Measurements from ENCODE around the gene COL18A1.

COL18A1 gene

DNA sequence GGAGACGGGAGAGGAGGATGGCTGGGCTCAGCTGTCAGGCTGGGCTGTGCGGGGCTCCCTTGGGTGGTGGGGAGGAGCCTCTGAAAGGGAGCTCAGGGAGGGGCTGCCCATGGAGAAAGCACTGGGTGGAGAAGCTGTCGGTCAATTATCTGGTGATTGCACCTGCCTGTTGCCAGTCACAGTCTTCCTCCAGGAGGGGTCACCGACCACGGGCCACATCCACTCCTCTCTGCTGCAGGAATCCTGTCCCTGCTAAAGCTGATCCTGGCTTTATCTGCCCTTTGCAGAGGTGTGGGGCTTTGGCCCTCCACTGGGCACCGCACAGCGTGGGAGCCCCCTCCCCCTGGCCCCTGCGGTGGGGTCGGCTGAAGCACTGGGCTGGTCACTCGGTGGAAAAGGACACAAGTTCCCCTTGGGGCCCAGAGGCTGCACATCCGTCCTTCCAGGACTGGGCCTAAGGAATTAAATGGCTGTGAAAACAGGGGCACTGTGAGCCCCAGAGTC, 21.8 kb upstream of the COL18A1 start:
- DNase-seq (ENCODE audit: low read depth): no peak

DNA sequence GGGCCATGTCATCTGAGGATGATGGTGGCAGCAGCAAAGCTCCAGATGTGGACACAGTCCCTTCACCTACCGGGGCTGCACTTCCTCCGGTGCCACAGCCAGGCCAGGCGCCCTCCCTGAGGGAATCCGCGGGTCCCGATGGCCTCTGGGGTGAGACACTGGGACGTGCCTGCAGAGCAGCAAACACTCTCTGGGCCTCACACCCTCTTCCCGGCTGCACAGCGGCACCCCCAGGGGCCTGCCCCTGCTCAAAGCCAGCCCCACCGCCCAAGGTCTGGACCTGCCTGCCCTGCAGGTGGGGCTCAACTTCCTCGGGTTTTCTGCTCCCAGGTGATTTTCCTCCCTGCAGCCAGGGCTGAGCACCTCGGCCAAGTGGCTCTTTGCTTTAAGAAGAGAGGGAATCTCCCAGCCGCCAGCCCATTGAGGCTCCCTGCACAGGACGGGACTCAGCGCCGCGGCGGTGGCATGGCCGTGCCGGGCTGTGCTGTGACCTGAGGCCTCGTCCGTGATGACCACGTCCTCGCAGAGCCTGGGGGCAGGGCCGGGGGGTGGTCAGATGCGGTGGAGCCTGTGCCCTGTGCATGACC, 21.3 kb upstream of the COL18A1 start:
- DNase-seq (ENCODE audit: low read depth): no peak

DNA sequence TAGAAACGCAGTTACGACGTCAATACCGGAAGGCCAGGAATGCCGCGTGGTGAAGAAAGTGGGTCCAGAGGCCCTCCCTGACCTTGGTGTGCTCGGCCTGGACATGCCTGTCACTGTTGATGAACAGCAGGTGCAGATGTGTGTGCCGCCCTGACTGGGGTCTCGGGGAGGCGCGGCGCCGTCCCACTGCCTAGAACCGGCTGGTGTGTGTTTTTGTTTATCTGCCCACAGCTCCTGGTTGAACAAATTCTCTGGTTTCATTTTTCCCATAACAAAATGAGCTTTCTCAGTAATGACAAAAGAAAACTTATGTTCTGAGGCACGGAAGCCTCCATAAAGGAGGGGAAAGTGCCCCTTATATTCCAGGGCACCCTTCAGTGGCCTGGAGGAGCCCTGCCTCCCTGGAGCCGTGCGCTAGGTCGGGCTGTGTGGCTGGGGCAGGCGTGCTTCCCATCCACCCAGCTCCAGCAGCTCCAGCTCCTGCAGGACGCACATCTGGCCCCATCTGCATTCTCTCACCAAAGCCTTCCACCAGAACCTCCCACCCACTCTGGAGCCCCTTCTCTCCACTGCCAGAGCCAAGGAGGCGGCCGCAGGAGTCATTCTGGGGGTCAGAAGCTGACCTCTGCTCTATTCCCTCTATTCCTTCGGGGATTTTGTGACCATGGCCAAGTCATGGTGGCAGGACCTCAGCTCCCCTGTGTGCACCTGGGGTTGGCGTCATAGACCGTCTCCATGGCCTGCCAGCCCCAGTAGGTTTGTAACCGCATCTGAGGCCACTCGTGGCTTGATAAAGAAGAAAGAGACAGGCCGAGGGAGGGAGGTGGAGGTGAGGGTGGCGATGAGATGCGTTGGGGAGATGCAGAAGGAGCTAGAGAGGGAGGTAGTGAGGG, 20.1 kb upstream of the COL18A1 start:
- no peak for DNase-seq (ENCODE audit: low read depth)

DNA sequence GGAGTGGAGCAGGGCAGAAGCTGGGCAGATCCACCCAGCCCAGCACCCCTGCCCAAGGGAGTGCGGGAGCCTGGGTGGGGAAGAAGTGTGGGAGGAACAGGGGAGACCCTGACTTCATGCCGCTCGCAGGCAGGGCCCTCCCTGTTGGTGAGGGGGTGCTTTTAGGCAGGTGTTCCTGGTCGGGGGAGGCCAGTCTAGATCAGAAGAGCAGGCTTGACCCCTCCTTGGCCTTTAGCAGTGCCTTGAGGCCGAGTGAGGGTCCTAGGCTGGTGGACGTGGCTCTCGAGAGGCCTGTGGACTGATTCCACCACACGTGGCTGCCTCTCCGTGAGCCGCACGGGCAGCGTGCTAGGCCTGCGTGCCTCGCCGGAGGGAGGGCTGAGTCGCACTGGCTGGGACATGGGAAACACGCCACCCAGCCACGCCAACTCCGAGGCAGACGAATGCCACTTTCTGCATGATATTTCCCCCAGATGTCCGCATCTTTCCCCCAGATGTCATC, 19.4 kb upstream of the COL18A1 start:
- DNase-seq (ENCODE audit: low read depth): no peak

DNA sequence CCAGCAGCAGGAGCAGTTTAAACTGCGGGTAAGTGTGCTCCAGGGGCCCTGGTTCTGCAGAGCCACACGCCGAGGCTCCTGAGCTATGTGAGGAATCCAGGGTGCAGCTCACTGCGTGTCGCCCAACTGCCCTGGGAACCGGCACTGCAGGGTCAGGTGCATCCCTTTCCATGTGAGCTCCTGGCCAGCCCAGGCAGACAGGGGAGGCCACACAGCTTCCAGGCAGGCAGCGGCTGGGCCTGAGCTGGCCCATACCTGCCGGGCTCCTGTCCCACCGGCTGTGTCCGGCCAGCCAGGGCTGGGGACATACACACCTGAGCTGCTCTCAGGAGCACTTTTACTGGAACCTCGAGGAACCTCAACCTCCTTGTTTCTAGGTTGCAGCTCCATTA, 18.6 kb upstream of the COL18A1 start:
- DNase-seq (ENCODE audit: low read depth): no peak

DNA sequence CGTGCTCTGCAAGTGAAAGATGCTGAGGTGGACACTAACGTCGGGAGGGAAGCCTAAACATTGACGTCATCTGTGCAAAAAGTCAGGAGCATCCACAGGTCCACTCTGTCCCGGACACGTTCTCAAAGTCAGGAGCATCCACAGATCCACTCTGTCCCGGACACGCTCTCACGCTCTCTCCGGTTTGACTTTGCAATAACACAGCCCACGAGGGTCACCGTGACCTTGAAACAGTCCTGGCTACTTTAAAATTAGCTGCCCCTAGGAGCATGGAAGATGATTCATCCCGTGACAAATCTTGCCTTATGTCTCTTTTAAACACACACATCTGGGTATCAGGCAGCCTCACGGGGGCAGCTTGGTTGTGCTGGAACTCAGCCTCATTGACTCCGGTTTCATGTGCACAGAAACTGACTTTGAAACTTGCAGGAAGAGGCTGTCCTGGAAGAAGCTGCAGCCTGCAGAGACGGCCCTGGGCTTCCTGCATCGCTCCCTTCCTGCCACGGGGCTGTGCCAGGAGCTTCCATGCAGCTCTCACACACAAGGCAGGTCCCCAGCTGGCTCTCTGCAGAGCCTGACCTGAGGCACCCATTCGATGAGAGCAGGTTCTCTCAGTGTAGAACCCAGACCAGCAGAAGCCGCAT, 18.1 kb upstream of the COL18A1 start:
- DNase-seq (ENCODE audit: low read depth): no peak

DNA sequence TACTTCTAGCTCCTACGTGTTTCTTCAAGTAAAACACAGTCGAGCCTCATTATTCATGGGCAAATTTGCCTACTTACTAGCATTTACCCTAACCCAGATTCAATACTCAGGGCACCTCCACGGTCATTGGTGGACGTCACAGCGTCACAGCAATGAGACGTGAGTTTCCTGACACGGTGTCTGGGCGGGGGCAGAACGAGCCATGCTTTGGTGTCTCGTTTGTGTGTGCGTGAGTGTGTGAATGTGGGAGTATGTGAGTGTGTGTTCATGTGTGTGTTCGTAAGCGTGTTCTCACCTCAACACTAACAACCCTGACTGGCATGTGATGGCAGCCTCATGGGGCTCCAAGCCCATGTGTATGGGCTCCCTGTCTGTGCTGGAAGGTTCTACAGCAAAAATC, 17.5 kb upstream of the COL18A1 start:
- no peak for DNase-seq (ENCODE audit: low read depth)

DNA sequence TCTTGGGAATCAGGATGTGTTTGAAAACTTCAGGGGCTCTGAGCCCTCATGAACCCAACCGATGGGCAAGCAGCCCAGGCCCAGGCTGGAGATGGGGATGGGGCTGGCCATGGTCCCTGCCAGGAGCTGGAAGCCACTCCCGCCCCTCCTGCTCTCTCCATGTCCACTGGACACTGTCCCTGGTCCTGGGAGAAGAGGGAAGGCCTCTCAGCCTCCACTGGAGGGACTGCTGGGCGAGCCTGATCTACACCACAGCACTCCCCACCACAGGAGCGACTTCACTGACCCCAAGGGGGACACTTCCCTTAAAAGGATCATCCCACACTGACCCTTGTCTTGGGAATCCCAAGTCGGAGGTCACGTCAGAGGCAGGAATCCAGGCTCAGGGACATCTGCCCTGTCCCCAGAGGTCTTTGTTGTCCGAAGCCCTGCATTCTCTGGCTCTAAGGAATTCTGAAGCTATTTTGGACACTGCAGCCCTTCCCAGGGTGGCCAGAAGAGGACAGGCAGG, 16.9 kb upstream of the COL18A1 start:
- no peak for DNase-seq (ENCODE audit: low read depth)

DNA sequence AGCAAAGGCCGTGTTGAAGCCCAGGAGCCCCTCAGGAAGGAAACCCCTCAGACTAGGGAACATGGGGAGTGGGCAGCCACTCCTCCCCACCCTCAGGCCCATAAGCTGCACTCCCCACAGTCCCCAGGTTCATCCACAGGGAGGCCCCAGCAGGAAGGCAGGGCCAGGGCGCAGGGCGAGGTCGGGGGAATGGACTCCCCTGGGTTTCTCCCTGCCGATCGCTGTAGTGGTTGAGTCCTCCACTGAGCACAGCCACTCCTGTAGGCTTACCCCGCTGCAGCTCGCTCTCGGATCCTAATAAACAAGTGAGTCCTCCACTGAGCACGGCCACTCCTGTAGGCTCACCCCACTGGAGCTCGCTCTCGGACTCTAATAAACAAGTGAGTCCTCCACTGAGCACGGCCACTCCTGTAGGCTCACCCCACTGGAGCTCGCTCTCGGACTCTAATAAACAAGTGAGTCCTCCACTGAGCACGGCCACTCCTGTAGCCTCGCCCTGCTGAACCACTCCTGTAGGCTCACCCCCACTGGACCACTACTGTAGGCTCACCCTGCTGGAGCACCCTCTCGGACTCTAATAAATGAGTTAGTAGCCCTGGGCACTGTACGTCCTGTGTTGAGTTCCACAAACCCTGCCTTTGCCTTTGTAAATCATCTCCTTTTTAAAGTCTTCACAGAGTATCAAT, 16.2 kb upstream of the COL18A1 start:
- no peak for DNase-seq (ENCODE audit: low read depth)

DNA sequence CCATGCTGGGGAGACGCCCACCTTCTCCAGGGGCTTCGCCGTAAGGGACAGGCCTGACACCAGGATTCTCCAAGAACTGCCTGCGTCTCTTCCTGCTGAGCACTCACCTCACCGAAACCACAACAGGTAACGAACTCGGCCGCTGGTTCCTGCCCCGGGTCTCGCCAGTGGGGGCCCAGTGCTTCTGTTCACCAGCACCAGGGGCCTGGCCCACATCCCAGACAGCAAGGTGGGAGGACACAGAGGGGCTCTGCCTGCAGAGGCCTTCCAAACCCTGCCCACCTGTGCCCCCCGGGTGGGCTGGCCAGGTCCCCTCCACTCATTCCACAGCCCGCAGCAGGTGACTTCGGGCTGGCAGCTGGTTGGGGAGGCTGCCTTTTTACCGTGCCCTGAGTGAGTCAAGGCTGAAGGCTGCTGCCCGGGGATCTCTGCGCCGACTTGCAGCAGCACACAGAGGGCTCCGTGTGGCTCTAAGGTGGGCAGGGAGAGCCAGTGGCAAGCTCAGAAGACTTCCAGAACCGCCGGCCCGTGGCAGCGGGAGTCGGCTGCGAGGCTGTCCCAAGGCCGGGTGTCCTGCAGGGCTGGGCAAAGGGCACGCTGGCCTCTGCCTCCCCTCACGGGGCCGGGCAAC, 14.7 kb upstream of the COL18A1 start:
- no peak for DNase-seq (ENCODE audit: low read depth)

DNA sequence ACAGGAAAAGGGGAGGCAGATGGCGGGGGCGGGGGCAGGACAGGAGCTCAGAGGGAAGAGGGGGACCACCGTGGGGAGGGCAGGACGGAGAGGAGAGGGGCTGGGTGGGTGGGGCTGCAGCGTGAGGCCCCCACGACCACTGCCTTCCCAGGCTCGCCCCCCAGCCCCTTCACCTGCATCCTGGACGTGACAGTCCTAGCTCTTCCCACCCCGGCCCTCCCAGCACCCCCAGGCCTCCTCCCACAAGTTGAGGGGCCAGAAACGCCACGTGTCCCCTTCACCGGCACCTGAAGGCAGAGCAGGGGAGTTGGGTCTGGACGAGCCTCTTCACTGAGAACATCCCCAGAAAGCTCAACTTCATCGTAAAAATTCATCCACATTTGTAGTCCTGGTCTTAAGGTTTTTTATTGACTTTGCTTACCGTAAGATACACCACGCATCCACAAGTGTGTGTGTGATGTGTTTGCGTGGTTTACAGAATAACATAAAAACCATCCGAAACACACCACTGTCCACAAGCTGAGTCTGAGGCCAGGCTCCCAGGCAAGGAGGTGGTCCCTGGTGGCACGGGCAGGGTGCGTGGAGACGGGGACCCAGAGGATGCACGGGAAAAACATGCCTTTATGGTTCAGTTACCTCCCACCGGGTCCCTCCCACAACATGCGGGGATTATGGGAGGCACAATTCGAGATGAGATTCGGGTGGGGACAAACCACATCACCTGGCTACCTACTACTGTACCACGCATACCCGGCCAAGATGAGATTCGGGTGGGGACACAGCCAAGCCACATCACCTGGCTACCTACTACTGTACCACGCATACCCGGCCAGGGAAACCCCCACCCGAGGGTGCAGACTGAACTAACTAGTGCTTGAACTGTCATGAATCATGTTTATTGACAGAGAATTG, 13.9 kb upstream of the COL18A1 start:
- no peak for DNase-seq (ENCODE audit: low read depth)

DNA sequence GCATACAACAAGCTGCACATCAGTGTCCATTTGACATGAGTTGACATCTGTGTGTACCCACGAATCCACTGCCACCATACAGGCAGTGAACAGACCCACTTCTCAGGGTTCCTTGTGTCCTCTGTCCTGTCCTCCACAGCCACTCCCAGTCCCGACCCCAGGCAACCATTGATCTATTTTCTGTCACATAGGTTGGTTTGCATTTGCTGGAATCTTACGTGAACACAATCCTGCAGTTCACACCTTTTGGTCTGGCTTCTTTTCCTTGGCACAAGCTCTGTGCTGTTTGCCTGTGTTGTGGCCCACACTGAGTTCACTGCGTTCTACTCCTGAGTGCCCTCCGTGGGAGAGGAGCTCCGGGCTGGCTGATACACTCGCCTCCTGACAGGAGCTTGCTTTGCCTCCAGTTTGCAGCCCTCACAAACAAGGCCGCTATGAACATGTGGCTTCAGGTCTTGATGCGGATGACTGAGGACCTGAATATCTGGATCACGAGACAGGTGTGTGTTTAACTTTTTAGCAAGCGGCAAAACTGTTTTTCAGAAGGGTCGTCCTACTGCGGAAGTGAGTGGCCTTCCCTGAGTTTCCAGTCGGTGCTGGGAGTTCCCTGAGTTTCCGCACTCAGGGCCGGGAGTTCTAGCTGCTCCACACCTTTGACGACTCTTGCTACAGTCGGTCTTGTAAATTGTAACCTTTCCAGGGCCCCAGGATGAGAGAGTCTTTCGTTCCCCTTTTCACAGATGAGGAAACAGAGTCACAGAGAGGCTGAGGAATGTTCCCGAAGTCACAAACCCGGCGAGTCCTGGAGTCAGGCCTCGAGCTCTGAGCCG, 13.0 kb upstream of the COL18A1 start:
- no peak for DNase-seq (ENCODE audit: low read depth)

DNA sequence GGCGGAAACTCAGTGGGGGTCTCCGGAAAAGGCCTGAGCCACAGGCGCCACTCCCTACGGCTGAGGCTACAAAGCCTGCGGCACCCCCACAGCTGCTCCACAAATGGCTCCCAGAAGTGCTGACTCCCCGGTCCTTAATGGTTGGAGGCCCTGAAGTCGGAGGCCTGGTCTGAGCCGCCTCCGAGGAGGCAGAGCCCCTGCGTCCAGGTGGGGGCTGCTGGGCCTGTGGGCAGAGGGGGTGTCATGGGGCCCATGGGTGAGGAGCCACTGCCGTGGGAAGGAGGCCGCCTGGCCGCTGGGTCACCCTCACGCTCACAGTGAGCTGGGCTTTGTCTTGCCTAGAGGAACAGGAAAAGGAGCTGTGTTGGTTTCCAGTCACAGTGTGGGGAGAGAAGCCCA, 12.4 kb upstream of the COL18A1 start:
- no peak for DNase-seq (ENCODE audit: low read depth)

DNA sequence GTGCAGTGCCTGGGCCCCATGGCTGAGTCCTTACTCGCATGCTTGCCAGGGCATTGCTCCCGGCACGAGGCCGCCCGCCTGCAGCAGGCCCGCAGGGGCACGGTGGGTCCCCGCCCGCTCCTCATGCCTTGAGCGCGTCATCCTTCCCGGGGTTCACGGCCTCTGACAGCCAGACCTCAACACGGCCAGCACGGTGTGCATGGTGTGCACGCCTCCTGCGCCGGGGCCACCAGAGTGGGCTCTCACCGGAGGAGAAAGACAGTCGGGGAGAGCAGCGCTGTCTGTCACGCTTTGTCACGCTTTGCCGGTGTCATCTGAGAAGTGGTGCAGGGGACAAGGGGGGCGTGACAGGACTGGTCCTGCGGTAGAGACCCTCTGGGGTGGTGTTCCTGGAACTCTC, 11.9 kb upstream of the COL18A1 start:
- DNase-seq (ENCODE audit: low read depth): no peak

DNA sequence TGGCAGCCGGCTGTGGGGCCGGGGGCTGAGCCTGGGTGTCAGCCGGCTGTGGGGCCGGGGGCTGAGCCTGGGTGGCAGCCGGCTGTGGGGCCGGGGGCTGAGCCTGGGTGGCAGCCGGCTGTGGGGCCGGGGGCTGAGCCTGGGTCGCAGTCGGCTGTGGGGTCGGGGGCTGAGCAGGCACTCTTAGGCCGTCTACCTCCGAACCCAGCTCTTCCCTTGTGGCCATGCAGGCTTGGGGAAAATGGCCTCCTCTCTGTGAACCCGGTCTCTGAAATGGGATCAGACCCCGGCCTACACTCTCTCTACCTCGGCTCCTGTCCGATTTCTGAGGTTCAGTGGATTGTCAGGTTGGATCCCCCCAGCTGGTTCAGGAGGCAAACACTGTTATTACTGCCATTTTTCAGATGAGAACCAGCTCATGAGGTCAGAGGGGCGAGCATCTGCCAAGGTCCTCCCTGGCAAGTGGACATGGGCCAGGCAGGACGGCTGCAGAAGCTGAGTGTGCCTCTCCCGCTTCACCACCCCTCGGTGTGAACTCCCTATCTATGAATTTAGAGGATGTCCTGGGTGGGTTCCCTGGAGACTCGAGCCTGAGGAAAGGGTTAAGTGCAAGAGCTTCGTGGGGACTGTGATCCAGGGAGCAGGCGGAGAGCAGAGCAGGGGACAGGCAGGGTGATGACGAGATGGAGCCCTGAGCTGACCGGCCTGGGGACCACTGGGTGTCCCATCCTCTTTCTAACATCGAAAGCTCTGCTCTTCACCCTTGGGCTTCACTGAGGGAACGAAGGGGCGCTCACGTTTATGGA, 10.9 kb upstream of the COL18A1 start:
- DNase-seq (ENCODE audit: low read depth): no peak

DNA sequence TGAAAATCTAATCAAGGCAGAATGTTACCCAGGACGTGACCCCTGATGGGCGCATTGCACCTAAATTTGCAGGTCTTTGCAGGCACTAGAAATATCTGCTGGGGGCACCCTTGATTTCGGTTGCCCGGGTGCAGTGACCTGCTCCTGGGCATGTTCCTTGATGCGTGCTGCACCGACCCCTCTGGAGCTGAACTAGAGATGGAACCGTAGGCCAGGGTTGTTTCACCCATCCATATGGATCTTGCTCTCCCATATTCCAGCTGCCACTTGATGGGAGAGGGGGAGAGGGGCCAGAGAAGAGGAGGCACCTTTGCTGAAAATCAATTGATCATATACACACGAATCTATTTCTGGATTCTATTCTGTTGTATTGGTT, 8.4 kb upstream of the COL18A1 start:
- DNase-seq (ENCODE audit: low read depth): no peak

DNA sequence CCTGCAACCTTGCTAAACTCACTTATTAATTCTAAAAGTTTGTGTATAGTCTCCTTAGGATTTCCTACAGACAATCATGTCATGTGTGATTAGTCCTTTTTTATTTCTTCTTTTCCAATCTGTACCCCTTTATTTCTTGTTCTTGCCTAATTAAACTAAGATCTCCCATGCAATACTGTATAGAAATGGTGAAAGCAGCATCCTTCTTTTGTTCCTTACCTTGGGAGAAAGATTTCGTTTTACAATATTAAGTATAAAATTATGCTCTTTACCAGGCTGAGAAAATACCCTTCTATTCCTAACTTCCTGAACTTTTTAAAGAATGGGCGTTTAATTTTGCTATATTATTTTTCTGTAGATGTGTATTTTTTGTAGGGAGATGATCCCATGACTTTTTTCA, 7.6 kb upstream of the COL18A1 start:
- no peak for DNase-seq (ENCODE audit: low read depth)

DNA sequence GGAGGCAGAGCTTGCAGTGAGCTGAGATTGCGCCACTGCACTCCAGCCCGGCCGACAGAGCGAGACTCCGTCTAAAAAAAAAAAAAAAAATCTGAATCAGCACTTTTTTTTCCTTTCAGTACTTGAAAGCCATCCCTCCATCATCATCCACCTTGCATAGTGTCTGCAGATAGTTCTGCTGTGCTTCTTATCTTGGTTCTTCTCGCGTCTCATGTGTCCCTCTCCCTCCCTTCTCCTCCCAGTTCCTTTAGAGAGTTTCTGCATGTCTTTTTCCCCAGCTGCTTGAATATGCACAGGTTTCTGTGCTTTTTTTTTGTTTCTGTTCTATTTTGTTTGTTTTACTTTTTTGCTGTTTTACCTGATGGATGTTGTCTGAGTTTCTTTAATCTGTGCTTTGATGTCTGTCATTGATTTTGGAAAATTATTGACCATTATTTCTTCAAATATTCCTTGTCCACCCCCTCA, 3.9 kb upstream of the COL18A1 start:
- no peak for DNase-seq (ENCODE audit: low read depth)
